OCI-LY3 (cell line): ENCODE results near the gene DDX25.

ENCODE experiments used
- H2AFZ ChIP-seq: fragments of 200-600, 300-600 bp; shearing (Covaris generic); 2 replicates; pipeline ENCODE4 v1.6.0; 2014; ENCODE audit warnings: antibody characterized with exemption, low read depth, low read length
- H3K27ac ChIP-seq: fragments of 200-600, 300-600 bp; sonication (generic); 2 replicates; pipeline ENCODE4 v1.5.1; 2014; ENCODE audit warnings: mild to moderate bottlenecking, low read length, moderate library complexity, mixed read lengths
- H3K27me3 ChIP-seq: fragments of 200-600, 300-600 bp; sonication (generic); 2 replicates; pipeline ENCODE4 v1.6.1; 2014; ENCODE audit warnings: low read depth, low read length, mixed read lengths
- H3K36me3 ChIP-seq: fragments of 200-600, 300-600 bp; sonication (generic); replicated peaks from 2 replicates; pipeline ENCODE3; 2014; ENCODE audit warnings: low read depth, low read length, mixed read lengths
- H3K4me1 ChIP-seq: fragments of 300-600, 200-600 bp; sonication (generic); 2 replicates; pipeline ENCODE4 v1.6.1; 2014; ENCODE audit warnings: low read length, mixed read lengths
- H3K4me2 ChIP-seq: fragments of 200-600, 300-600 bp; sonication (generic); 2 replicates; pipeline ENCODE4 v1.6.1; 2014; ENCODE audit warnings: low read length, mixed read lengths
- H3K4me3 ChIP-seq: fragments of 300-600, 200-600 bp; sonication (generic); 2 replicates; pipeline ENCODE4 v1.5.1; 2014; ENCODE audit warnings: antibody characterized with exemption, mild to moderate bottlenecking, low read length, moderate library complexity
- H3K79me2 ChIP-seq: fragments of 300-600, 200-600 bp; shearing (Covaris generic); 2 replicates; pipeline ENCODE4 v1.6.1; 2014; ENCODE audit warnings: mild to moderate bottlenecking, low read length, mixed read lengths
- H3K9ac ChIP-seq: fragments of 300-600, 200-600 bp; shearing (Covaris generic); 2 replicates; pipeline ENCODE4 v1.6.0; 2014; ENCODE audit warnings: mild to moderate bottlenecking, low read length, moderate library complexity
- H3K9me3 ChIP-seq: fragments of 200-600, 300-600 bp; shearing (Covaris generic); 2 replicates; pipeline ENCODE4 v1.6.1; 2014; ENCODE audit warnings: low read length, mixed read lengths; ENCODE audit not compliant: insufficient read depth
- H4K20me1 ChIP-seq: fragments of 200-600, 300-600 bp; sonication (generic); 2 replicates; pipeline ENCODE4 v1.6.1; 2016; ENCODE audit warnings: low read length, mixed read lengths; ENCODE audit not compliant: insufficient read depth
- CTCF ChIP-seq: fragments of 200-600, 300-600 bp; sonication (generic); IDR thresholded peaks from 2 replicates; pipeline ENCODE4 v1.5.1; 2014; ENCODE audit warnings: antibody characterized with exemption, low read length, low read depth
- EZH2phosphoT487 ChIP-seq: fragments of 200-600 bp; shearing (Covaris generic); IDR thresholded peaks from 2 replicates; pipeline ENCODE4 v1.6.1; 2018; ENCODE audit warnings: antibody characterized with exemption, mixed run types, low read depth

The DDX25 gene

GRCh38 chr11:125931116-125931515 is 26.8 kb downstream of the DDX25 start:
- H3K36me3 ChIP-seq, result no peaks in the 10 kb centered on the region
- no peak overlapping the region for H3K9ac ChIP-seq
- H3K9me3 ChIP-seq, result no peaks in the 10 kb centered on the region
- no peak overlapping the region for H3K27ac ChIP-seq
- H3K27me3 ChIP-seq, result peaks cover 36% of the 10 kb centered on the region
- no peak overlapping the region for H3K4me3 ChIP-seq
- no peaks in the 10 kb centered on the region for H4K20me1 ChIP-seq
- H3K79me2 ChIP-seq, result no peaks in the 10 kb centered on the region
- no peak overlapping the region for H2AFZ ChIP-seq
- H3K4me2 ChIP-seq, result no peak overlapping the region
- TF ChIP-seq EZH2phosphoT487 (no peak), CTCF (no peak)
- peaks cover 3% of the 10 kb centered on the region for H3K4me1 ChIP-seq

- H3K27ac ChIP-seq, result no peak overlapping the region
- peaks cover 3% of the 10 kb centered on the region for H3K4me1 ChIP-seq
- no peak overlapping the region for H3K4me2 ChIP-seq
- TF ChIP-seq EZH2phosphoT487 (no peak), CTCF (no peak)
- H3K36me3 ChIP-seq, result no peaks in the 10 kb centered on the region
- H3K9ac ChIP-seq, result no peak overlapping the region
- H3K27me3 ChIP-seq, result peaks cover 33% of the 10 kb centered on the region
- H3K79me2 ChIP-seq, result no peaks in the 10 kb centered on the region
- H3K9me3 ChIP-seq, result no peaks in the 10 kb centered on the region
- no peak overlapping the region for H2AFZ ChIP-seq
- no peak overlapping the region for H3K4me3 ChIP-seq
- H4K20me1 ChIP-seq, result no peaks in the 10 kb centered on the region
Observed at GRCh38 chr11:125931668-125932067, 27.4 kb downstream of the DDX25 start.

GRCh38 chr11:125932301-125932700 is 28.0 kb downstream of the DDX25 start:
- TF ChIP-seq CTCF, result no peak
- no peak for TF ChIP-seq EZH2phosphoT487
- H3K9me3 ChIP-seq, result no peaks in the 10 kb centered on the region
- no peak overlapping the region for H3K4me3 ChIP-seq
- peaks cover 28% of the 10 kb centered on the region for H3K27me3 ChIP-seq
- H3K4me1 ChIP-seq, result peaks cover 3% of the 10 kb centered on the region
- H3K36me3 ChIP-seq, result no peaks in the 10 kb centered on the region
- no peak overlapping the region for H3K9ac ChIP-seq
- no peaks in the 10 kb centered on the region for H4K20me1 ChIP-seq
- no peak overlapping the region for H2AFZ ChIP-seq
- H3K27ac ChIP-seq, result no peak overlapping the region
- H3K79me2 ChIP-seq, result no peaks in the 10 kb centered on the region
- no peak overlapping the region for H3K4me2 ChIP-seq

GRCh38 chr11:125933030-125933813 is 28.9 kb downstream of the DDX25 start:
- H3K27ac ChIP-seq, result no peak overlapping the region
- no peak overlapping the region for H3K9ac ChIP-seq
- no peaks in the 10 kb centered on the region for H4K20me1 ChIP-seq
- no peak overlapping the region for H3K4me2 ChIP-seq
- H2AFZ ChIP-seq, result no peak overlapping the region
- H3K4me1 ChIP-seq, result peaks cover 3% of the 10 kb centered on the region
- H3K36me3 ChIP-seq, result no peaks in the 10 kb centered on the region
- no peak overlapping the region for H3K4me3 ChIP-seq
- no peaks in the 10 kb centered on the region for H3K9me3 ChIP-seq
- TF ChIP-seq CTCF, result no peak
- no peak for TF ChIP-seq EZH2phosphoT487
- no peaks in the 10 kb centered on the region for H3K79me2 ChIP-seq
- H3K27me3 ChIP-seq, result peaks cover 24% of the 10 kb centered on the region
